Stimulated activated CD4-positive, alpha-beta T cell treated with anti-CD3 and anti-CD28 coated beads, TNF-alpha, amount 100 ng/mL, for 1 hour (primary cell): Measurements from ENCODE around the gene SYCE1L.

Experiments used
- DNase-seq, 3 donors: peaks; one replicate each; pipeline ENCODE4 v3.0.0-alpha.2; 2020; ENCODE audit warnings: low read depth in 3 of 3, low spot score in 1 of 3

The SYCE1L gene

GRCh38 chr16:77246150-77246549, 46.9 kb downstream of the SYCE1L start:
- DNase-seq = no peak

DNA sequence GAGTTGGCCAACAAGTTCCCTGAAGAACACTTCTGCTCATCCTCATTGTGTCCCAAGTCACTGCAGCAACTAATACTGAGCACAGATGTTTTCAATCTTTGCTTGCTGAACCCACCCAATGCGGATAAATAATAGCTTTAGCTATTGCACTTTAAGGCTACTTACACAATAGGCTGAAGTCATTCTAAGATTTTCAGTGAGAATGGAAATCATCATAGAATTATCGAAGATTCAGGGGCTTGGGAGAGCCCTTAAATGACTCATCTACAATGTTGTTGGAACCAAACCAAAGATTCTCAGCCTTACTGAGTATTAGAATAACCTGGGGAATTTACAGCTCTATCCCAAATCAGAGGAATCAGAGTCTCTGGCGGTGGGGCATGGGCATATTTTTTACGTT, 51.2 kb downstream of the SYCE1L start:
- no peak for DNase-seq
